Activated naive CD8-positive, alpha-beta T cell (primary cell): ENCODE results near the gene TAS2R40.

ENCODE experiments used
- H3K27ac Mint-ChIP-seq: one replicate; pipeline ENCODE4 v1.8.0; 2021; ENCODE audit warnings: mixed read lengths
- H3K27me3 Mint-ChIP-seq: one replicate; pipeline ENCODE4 v1.8.0; 2021; ENCODE audit warnings: mixed read lengths
- H3K36me3 Mint-ChIP-seq: one replicate; pipeline ENCODE4 v1.8.0; 2021; ENCODE audit warnings: mixed read lengths
- H3K4me1 Mint-ChIP-seq: one replicate; pipeline ENCODE4 v1.8.0; 2021; ENCODE audit warnings: low read depth, mixed read lengths
- H3K4me3 Mint-ChIP-seq: one replicate; pipeline ENCODE4 v1.8.0; 2021; ENCODE audit warnings: mild to moderate bottlenecking, mixed read lengths
- H3K9me3 Mint-ChIP-seq: one replicate; pipeline ENCODE4 v1.8.0; 2021; ENCODE audit warnings: low read depth, mixed read lengths

TAS2R40 gene

GRCh38 chr7:143235561-143235960 is 13.7 kb downstream of the TAS2R40 start:
- Mint-ChIP-seq H3K36me3 (peaks cover 15% of the 10 kb centered on the region), H3K9me3 (peaks cover 16% of the 10 kb centered on the region), H3K27ac (no peak overlapping the region), H3K4me3 (no peak overlapping the region), H3K4me1 (no peaks in the 10 kb centered on the region), H3K27me3 (peaks cover 3% of the 10 kb centered on the region)

- Mint-ChIP-seq H3K9me3 (peaks cover 16% of the 10 kb centered on the region), H3K36me3 (peaks cover 15% of the 10 kb centered on the region), H3K27ac (no peak overlapping the region), H3K27me3 (peaks cover 3% of the 10 kb centered on the region), H3K4me3 (no peak overlapping the region), H3K4me1 (peaks cover 5% of the 10 kb centered on the region)
Observed at GRCh38 chr7:143236408-143236990, 14.7 kb downstream of the TAS2R40 start.

- Mint-ChIP-seq H3K4me3 (no peak overlapping the region), H3K36me3 (peaks cover 15% of the 10 kb centered on the region), H3K27ac (no peak overlapping the region), H3K4me1 (peaks cover 5% of the 10 kb centered on the region), H3K9me3 (peaks cover 16% of the 10 kb centered on the region), H3K27me3 (peaks cover 3% of the 10 kb centered on the region)
Observed at GRCh38 chr7:143237366-143237765, 15.5 kb downstream of the TAS2R40 start.

GRCh38 chr7:143238289-143238980 is 16.6 kb downstream of the TAS2R40 start:
- H3K9me3 Mint-ChIP-seq = peaks cover 16% of the 10 kb centered on the region
- H3K36me3 Mint-ChIP-seq = peaks cover 15% of the 10 kb centered on the region
- no peak overlapping the region for H3K27ac Mint-ChIP-seq

GRCh38 chr7:143239813-143240212 is 18.0 kb downstream of the TAS2R40 start:
- Mint-ChIP-seq H3K4me3 (no peak overlapping the region), H3K36me3 (peaks cover 15% of the 10 kb centered on the region), H3K9me3 (peaks cover 16% of the 10 kb centered on the region), H3K27ac (no peak overlapping the region), H3K4me1 (peaks cover 17% of the 10 kb centered on the region), H3K27me3 (peaks cover 3% of the 10 kb centered on the region)

More at GRCh38 chr7:143238289-143238980, 16.6 kb downstream of the TAS2R40 start:
- Mint-ChIP-seq H3K4me1 (peaks cover 5% of the 10 kb centered on the region), H3K4me3 (no peak overlapping the region), H3K27me3 (peaks cover 3% of the 10 kb centered on the region)

- Mint-ChIP-seq H3K36me3 (peaks cover 12% of the 10 kb centered on the region), H3K4me3 (no peak overlapping the region), H3K27me3 (peaks cover 3% of the 10 kb centered on the region)
Observed at GRCh38 chr7:143240291-143241168, 18.7 kb downstream of the TAS2R40 start.

GRCh38 chr7:143242306-143242705 is 20.5 kb downstream of the TAS2R40 start:
- H3K4me1 Mint-ChIP-seq = peaks cover 41% of the 10 kb centered on the region
- no peak overlapping the region for H3K27ac Mint-ChIP-seq

More at GRCh38 chr7:143240291-143241168, 18.7 kb downstream of the TAS2R40 start:
- H3K27ac Mint-ChIP-seq = no peak overlapping the region
- H3K4me1 Mint-ChIP-seq = peaks cover 23% of the 10 kb centered on the region
- peaks cover 16% of the 10 kb centered on the region for H3K9me3 Mint-ChIP-seq

GRCh38 chr7:143243111-143243510 is 21.3 kb downstream of the TAS2R40 start:
- H3K27me3 Mint-ChIP-seq = no peaks in the 10 kb centered on the region
- H3K4me3 Mint-ChIP-seq = no peak overlapping the region
- peaks cover 47% of the 10 kb centered on the region for H3K4me1 Mint-ChIP-seq
- no peaks in the 10 kb centered on the region for H3K9me3 Mint-ChIP-seq
- H3K27ac Mint-ChIP-seq = no peak overlapping the region
- no peaks in the 10 kb centered on the region for H3K36me3 Mint-ChIP-seq

More at GRCh38 chr7:143242306-143242705, 20.5 kb downstream of the TAS2R40 start:
- no peaks in the 10 kb centered on the region for H3K36me3 Mint-ChIP-seq
- peaks cover 2% of the 10 kb centered on the region for H3K9me3 Mint-ChIP-seq
- H3K27me3 Mint-ChIP-seq = no peaks in the 10 kb centered on the region
- no peak overlapping the region for H3K4me3 Mint-ChIP-seq

- H3K4me3 Mint-ChIP-seq = no peak overlapping the region
- H3K36me3 Mint-ChIP-seq = peaks cover 2% of the 10 kb centered on the region
- H3K9me3 Mint-ChIP-seq = no peaks in the 10 kb centered on the region
- peaks cover 51% of the 10 kb centered on the region for H3K4me1 Mint-ChIP-seq
- H3K27me3 Mint-ChIP-seq = no peaks in the 10 kb centered on the region
- H3K27ac Mint-ChIP-seq = peak overlapping the region; percentile 25
Observed at GRCh38 chr7:143243614-143244013, 21.8 kb downstream of the TAS2R40 start.

GRCh38 chr7:143244321-143244720 is 22.5 kb downstream of the TAS2R40 start:
- Mint-ChIP-seq H3K36me3 (peaks cover 4% of the 10 kb centered on the region), H3K9me3 (no peaks in the 10 kb centered on the region), H3K27me3 (no peaks in the 10 kb centered on the region), H3K4me1 (peaks cover 58% of the 10 kb centered on the region), H3K27ac (peak overlapping the region; percentile 30), H3K4me3 (peak overlapping the region; percentile 30)

- peak overlapping the region; percentile 81 for H3K27ac Mint-ChIP-seq
- H3K4me1 Mint-ChIP-seq = peaks cover 65% of the 10 kb centered on the region
- H3K4me3 Mint-ChIP-seq = peak overlapping the region; percentile 48
- peaks cover 5% of the 10 kb centered on the region for H3K9me3 Mint-ChIP-seq
- peaks cover 4% of the 10 kb centered on the region for H3K36me3 Mint-ChIP-seq
- no peaks in the 10 kb centered on the region for H3K27me3 Mint-ChIP-seq
Observed at GRCh38 chr7:143245123-143245522, 23.3 kb downstream of the TAS2R40 start.

- no peak overlapping the region for H3K4me3 Mint-ChIP-seq
- H3K27ac Mint-ChIP-seq = peak overlapping the region; percentile 80
- no peaks in the 10 kb centered on the region for H3K27me3 Mint-ChIP-seq
Observed at GRCh38 chr7:143247372-143247771, 25.5 kb downstream of the TAS2R40 start.

GRCh38 chr7:143248761-143249354 is 27.0 kb downstream of the TAS2R40 start:
- Mint-ChIP-seq H3K36me3 (peaks cover 10% of the 10 kb centered on the region), H3K4me1 (peaks cover 86% of the 10 kb centered on the region), H3K9me3 (peaks cover 8% of the 10 kb centered on the region), H3K27ac (peak overlapping the region; percentile 43), H3K27me3 (no peaks in the 10 kb centered on the region), H3K4me3 (no peak overlapping the region)

More at GRCh38 chr7:143247372-143247771, 25.5 kb downstream of the TAS2R40 start:
- Mint-ChIP-seq H3K36me3 (peaks cover 8% of the 10 kb centered on the region), H3K9me3 (peaks cover 5% of the 10 kb centered on the region), H3K4me1 (peaks cover 82% of the 10 kb centered on the region)

- Mint-ChIP-seq H3K27me3 (no peaks in the 10 kb centered on the region), H3K9me3 (peaks cover 8% of the 10 kb centered on the region), H3K27ac (peak overlapping the region; percentile 64), H3K4me1 (peaks cover 86% of the 10 kb centered on the region), H3K4me3 (no peak overlapping the region), H3K36me3 (peaks cover 13% of the 10 kb centered on the region)
Observed at GRCh38 chr7:143250199-143250598, 28.4 kb downstream of the TAS2R40 start.
